ENCODE data around the gene KRTAP10-1.

KRTAP10-1 gene

DNA sequence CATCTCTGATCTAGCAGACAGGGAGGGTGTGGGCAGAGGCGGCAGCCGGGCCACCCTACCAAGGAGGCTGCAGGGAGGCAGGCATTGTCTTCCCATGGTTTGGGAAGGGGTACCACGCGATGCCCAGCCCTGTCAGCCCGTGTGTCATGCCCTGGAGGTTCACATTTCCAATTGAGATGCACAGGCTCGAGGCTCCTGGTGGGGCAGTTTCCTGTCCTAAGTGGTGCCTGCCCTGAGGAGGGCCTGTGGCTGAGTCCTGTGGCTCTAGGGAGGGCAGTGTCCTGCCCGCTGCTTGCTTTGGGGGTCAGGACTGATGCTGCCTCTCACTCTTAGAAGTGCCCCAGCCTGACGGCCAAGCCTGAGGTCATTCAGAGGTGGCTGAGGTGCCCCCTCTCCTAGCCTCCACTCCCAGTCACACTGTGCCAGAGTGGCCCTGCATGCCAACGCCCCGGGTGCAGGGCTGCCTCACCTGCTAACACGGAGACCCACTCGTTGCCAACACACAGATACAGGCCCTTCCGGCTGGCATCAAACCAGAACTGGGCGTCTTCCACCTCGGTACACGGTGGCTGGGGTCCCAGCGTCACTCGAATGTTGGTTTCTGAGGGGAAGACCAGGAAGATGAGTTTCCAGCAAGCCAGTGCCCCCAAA, 11.9 kb downstream of the KRTAP10-1 start:
- no peak for DNase-seq (ENCODE audit: low spot score)

DNA sequence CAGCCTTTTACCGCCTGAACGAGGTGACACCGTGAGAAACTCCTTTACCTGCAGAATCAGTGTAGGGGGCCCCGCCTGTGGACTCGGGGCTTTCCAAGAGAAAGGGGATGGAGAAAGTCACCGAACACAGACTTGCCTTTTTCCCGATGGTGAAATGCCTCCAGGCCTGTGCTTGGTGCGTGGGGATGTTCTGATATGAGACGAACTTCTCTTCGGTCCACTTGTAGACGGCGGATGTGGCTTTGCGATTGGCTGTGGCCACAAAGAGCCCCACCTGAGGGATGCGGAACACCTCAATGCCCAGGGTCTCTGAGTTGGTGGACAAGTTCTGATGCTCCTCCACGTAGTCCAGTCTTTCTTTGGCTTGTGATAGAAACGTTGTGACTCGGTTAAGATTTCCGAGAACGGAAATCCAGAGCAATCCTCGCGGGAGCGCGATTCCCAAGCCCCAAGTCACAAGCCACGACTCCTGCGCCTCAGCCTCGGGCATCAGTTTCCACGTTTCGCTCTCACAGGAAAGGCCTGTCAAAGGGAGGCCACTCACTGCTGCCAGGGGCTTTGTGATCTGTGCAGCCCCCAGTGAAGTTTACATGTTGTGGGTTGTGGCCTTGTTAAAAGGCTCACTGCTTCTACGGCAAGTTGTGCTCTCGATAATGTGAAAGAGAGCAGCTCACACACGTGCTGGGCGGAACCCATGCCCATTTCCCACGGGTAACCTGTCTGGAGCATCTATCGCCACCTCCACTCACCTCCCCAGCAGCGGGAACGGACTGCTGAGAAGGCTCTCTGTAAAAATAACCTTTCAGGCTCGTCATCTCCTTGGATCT, 12.6 kb downstream of the KRTAP10-1 start:
- DNase-seq (ENCODE audit: low spot score), result no peak

DNA sequence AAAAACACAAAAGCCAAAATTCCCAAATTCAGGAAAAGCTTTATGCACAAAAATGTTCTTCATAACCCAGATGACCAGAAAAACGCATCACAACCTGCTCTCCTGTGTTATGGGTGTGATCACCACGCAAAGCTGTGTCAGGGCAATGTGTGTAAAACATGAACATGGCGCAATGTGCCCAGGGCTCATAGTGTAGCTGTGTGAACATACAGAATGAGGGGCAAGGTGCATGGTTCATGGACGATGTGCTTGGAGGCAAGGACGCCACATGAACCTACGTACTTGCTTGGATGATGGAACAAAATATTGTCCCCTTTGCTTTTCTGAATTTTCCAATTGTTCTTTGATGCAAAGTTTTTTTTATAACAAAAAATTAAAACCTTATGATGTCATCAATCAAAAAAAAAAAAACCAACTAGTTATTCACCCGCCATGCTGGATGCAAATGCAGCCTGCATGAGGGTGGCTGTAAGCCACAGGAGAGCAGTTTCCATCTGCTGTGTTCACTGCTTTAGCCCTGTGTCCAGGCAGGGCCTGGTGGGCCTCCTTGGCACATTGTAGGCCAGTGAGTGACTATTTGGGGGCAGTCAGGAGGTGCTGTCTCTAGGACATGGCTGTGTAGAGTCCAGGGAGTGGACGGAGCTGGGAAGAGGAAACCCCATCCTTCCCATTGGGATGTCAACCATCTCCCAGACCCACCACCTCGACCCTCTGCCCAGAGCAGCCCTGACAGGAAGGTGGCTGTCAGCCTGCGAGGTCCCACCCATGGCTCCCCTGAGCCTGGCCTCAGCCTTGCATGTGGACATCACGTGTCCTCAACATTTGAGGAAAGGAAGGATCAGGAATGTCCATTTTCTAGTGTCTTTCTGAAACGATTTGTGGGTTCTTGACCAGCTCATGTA, 13.6 kb downstream of the KRTAP10-1 start:
- DNase-seq (ENCODE audit: low spot score), result no peak

DNA sequence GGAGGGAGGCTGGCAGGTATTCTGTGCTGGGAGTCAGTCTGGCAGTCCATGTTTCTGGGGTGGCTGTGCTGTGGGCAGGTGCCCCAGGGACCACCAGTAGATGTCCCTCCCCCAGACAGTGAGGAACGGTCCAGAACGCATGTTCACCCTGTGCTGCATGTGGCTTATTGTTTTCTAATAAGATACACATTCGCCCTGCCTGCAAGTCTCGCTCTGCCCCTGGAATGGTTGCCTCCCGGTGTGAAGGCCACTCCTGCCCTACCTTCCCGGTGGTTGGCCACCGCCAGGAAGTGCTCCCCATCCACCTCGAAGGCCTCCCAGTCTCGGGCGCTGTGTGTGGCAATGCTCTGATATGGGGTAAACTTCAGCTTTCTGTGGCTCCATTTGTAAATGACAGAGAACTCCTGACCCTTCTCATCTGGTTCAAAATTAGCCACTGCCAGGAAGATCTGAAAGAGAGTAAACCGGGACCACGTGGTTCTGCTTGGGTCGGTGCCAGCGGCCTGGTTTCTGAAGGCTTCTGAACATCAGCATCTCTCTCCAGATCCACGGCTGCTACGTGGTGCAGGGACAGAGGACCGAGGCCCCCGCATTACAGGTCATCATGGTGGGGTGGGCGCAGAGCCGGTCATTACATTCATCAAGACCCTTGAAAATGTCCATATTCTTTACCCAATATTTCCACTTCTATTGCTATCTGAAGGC, 14.5 kb downstream of the KRTAP10-1 start:
- no peak for DNase-seq (ENCODE audit: low spot score)

DNA sequence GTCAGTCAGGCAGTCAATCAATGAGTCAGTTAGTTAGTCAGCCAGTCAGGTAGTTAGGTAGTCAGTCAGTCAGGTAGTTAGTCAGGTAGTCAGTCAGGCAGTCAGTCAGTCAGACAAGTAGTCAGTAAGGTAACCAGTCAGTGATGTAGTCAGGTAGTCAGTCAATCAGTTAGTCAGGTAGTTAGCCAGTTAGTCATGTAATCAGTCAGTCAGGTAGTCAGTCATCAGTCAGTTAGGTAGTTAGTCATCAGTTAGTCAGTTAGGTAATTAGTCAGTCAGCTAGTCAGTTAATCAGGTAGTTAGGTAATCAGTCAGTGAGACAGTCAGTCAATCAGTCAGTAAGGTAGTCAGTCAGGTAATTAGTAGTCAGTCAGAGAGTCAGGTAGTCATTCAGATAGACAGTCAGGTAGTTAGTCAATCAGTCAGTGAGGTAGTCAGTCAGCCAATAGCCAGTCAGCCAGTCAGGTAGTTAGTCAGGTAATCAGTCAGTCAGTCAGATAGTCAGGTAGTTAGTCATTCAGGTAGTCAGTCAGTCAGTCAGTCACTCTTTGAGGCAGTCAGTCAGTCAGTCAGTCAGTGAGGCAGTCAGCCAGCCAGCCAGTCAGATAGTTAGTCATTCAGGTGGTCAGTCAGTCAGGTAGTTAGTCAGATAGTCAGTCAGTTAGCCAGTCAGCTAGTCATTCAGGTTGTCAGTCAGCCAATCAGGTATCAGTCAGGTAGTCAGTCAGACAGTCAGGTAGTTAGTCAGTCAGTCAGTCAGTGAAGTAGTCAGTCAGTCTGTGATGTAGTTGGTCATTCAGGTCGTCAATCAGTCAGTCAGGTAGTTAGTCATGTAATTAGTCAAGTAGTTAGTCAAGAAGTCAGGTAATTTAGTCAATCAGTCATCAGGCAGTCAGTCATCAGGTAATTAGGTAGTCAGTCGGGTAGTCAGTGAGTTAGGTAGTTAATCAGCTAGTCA, 15.3 kb downstream of the KRTAP10-1 start:
- no peak for DNase-seq (ENCODE audit: low spot score)

DNA sequence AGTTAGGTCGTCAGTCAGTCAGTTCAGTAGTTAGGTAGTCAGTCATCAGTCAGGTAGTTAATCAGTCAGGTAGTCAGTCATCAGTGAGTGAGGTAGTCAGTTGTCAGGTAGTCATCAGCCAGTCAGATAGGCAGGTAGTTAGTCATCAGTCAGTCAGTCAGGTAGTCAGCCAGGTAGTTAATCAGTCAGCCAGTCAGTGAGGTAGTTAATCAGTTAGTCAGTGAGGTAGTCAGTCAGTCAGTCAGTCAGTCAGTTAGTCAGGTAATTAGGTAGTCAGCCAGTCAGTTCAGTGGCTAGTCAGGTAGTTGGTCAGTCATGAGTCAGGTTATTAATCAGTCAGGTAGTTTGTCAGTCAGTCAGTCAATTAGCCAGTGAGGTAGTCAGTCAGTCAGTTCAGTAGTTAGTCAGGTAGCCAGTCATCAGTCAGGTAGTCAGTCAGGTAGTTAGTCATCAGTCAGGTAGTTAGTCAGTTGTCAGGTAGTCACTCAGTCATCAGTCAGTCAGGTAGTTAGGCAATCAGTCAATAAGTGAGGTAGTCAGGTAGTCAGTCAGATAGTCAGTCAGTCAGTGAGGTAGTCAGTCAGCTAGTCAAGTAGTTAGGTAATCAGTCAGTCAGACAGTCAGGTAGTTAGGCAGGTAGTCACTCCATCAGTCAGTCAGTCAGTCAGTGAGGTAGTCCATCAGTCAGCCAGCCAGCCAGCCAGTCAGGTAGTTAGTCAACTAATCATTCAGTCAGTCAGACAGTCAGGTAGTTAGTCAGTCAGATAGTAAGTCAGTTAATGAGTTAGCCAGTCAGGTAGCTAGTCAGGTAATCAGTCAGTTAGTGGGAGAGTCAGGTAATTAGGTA, 16.2 kb downstream of the KRTAP10-1 start:
- DNase-seq (ENCODE audit: low spot score), result no peak

DNA sequence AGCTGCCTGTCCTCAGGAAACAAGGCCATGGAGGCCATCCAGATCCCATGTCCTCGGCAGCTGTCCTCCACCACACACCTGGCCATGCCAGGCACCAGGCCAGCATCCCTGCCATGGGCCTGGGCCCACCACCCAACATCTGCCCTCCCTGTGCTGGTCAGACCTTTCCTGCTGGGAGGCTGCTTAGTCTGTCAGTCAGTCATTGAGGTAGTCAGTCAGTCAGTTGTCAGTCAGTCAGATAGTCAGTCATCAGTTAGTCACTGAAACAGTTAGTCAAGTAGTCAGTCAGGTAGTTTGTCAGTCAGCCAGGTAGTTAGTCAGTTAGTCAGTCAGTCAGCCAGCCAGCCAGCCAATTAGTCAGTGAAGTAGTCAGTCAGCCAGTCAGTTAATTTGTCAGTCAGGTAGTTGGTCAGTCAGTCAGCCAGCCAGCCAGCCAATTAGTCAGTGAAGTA, 17.2 kb downstream of the KRTAP10-1 start:
- DNase-seq (ENCODE audit: low spot score), result no peak

DNA sequence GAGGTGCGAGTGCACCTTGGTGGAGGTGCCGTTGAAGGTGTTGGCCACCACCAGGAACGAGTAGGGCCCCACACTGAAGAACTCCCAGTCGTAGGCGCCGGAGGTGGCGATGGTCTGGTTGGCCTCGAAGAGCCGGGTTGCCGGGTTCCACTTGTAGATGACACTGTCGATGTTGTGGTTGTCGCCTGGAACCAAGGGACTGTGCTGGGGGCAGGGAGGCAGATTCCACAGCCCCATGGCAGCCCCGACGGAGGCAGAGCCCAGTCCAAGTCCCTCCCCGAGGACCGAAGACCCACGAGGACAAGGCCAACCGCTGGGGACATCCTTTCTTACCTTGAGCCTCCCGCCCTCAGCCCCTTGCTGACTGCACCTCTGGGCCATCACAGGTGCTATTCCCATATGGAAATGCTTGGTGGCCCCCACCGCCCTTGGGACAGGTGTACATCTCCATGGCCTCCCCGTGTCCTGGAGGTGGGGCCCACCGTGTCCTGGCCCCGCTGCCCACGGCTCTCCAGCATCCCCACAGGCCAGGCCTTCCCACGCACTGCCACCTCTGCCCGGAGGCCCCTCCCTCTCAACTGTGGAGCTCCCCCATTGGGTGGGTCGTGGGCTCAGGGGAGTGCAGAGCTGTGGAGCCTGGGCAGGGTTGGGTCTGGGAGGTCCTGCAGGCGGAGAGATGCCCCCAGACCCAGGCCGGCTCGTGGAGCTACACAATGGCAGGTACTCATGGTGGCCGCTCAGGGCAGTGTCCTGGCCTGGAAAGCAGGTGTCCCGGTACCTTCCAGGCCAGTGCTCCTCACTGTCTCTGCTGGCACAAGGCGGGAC, 17.9 kb downstream of the KRTAP10-1 start:
- no peak for DNase-seq (ENCODE audit: low spot score)

DNA sequence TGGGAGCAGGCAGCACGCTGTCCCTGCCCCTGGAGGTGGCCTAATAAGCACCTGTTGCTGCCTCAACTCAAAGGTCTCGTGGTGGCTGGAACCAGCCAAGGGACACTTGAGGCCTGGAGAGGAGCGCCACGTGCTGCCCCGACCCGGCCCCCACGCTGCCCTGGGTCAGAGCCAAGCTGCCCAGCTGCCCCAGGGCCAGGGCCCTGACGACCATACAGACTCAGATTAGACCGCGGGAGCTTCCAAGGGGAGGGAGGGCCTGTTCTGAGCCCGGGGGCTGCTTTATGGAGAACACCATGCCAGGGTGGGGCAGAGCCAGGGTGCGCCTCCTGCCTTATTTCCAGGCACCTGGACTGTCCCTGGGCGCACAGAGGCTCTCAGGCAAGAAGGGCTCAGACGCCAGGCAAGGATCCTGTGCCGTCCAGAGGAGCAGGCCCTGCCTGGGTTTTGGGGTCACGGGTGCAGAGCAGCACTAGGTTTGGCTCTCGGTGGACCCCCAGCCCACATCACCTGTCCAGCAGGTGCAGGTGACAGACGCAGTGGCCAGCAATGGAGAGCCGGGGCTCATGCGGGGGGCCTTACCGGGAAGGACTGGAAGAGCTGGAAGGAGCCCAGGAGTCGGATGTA, 18.6 kb downstream of the KRTAP10-1 start:
- no peak for DNase-seq (ENCODE audit: low spot score)

DNA sequence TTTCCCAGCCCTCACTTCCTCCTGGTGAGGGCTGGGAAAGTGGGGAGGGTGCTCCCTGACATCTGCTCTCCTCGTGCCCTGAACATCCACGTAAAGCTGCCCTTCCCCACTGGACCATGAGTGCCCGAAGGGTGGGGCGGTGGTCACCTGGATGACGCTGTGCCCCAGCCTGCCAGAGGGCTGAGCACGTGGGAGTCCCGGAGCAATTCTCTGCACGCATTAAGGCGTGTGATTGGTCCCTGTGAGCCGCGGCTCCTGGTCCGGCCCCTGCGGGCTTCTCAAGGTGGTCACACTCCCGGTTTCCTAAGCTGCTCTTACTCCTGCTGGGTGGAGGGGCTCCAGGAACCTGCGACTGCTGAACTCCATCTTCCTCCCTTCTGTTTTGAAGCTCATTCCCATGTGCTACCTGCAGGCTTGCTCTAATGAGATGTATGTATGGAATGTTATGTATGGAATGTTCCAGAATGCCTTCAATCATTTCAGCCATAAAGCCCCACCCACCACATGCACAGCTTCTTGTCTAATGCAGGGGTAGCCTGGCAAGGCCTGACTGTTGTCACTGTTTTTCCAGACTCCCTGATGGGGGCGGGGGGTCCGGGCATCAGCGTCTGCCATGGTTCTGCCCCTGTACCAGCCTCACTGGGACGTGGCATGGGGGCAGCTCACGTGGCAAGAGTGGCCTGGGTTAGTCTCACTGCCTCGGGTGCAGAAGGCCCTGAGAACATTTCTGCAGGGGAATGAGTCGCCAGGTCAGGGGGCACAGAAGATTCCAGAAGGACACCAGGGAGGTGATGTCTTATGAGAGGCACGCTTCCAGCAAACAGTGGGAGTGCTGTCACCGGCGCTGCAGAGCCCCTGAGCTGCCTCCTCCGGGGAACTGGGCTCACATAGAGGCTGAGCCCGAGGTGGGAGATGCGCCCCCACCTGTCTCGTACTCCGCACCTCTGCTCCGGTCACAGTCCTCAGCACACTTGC, 19.4 kb downstream of the KRTAP10-1 start:
- no peak for DNase-seq (ENCODE audit: low spot score)

DNA sequence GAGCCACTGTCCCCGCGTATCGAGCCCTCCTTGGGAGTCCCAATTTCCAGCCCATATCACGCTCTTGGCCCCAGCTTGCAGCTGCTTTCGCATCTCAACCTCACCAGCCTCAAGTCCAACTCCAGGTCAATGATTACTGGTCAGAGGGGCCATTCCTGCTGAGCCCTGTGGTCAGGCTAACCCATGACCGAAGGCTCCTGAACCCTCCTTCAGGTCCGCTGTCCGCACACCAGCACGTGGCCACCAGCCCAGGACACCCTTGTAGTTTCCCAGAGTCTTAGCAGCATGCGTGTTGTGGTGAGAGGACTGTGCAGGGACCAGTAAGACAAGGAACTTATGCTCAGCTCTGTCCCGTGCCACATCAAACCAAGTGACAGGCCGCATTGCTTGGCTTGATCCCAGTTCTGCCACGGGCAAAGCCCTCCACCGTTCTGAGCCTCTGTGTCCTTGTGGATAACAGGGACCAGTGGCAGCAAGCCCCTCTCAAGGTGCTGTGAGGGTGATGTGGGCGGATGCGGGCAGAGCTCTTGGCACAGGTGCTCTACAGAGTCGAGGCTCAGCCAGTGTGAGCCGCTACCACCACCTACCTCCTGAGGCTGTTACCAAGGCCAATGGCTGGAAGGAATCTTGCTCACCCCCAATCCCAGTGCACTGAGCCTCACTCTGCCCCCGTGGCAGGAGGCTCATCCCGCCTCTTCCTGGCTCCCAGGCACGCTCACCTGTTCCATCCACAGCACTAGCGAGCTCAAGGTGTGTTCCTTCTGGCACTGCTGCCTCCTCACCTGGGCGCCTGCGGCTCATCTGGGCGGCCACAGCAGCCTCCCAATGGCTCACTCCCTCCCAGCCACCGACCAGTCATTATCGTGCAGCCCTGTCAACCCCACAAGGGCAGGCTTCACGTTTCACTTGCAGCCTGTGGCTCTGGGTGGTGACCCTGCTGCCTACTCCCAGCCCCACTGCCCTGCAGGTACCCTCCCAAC, 20.4 kb downstream of the KRTAP10-1 start:
- DNase-seq (ENCODE audit: low spot score), result no peak

DNA sequence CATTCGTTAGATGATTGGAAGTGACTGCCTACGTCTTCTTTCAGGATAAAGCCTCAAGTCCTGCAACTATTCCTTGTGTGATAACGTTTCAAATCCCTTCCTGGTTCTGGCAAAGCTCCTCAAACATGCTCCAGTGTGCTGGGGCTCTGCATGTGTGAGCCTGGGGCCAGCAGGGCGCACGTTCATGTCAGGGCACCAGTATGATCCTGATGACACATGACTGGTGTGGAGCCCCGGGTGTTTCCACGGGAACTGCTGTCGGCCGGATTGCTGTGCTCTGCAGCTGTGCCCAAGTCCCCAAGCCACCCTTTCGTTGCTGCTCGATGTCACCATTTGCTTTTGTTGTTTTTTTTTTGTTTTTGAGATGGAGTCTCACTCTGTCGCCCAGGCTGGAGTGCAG, 21.3 kb downstream of the KRTAP10-1 start:
- DNase-seq (ENCODE audit: low spot score), result no peak

DNA sequence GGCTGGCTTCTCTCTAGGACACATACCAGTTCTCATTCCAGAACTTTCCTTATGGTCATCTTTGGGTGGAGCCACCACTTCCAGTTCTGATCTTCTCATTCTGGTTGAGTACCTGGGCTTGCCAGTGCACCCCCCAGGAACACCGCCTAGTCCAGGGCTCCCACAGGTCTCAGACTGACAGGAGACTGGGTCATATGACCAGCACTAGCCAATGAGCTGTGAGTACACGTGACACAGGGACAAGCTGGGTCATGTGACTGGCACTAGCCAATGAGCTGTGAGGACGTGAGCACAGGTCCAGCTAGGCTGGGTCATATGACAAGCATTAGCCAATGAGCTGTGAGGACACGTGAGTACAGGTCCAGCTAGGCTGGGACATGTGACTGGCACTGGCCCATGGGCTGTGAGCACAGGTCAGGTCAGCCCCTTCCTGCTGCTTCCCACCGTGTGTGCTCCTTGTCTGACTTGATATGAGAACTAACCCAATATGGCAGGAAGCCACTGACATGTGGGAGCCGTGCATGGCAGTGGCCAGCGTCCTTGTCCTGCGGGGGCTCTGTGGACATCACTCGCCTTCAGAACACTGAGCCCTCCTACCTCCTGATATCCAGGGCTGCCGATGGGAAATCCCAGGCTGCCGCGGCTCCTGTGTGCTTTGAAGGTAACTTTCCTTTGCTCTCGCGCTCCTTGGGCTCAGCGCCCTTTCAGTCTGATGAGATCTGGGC, 22.7 kb downstream of the KRTAP10-1 start:
- DNase-seq (ENCODE audit: low spot score), result no peak

DNA sequence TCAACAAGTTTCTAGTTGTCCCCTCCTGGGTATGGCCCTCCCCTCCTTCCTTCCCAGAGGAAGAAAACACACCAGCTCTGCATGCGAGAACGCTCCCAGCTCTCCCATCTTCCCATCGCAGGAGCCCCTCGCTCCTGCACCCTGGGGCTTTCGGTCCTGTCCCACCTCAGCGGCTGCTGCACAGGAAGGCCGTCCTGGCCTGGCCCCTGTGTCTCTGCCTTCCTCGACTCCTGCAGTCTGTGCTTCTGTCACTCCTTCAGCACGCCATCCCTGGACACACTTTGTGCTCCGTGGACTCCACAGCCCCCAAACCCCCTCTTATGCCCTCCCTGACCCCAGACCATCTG, 23.2 kb downstream of the KRTAP10-1 start:
- DNase-seq (ENCODE audit: low spot score), result no peak

DNA sequence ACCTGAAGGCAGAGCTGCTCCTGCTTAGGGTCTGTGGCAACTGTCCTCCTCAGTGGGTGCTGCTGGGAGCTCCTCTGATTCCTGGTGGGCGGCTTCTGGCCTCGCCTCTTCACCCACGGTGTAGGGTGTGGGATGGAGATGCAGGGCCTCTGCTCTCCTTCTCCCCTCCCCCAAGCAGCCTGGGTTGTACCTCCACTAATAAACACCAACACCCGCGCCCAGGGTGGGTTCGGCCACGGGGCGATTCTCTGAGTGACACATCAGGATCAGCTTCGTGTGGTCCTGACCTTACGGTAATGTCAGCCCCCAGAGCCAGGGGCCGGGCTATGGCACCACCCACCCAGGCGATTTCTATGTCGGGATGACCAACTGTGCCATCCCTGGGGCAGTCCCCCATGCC, 23.7 kb downstream of the KRTAP10-1 start:
- DNase-seq (ENCODE audit: low spot score), result no peak

All from kidney capillary endothelial cell (primary cell).